LNCAP (cell line): Measurements from ENCODE around the gene DPH3.

Source experiments
- TF ChIP-seq, protein P1 (sequence below): fragments of 450-650 bp; IDR thresholded peaks from 2 replicates; pipeline ENCODE4 v1.5.1; 2017; ENCODE audit warnings: mild to moderate bottlenecking

Gene DPH3

GRCh38 chr3:16288664-16289063 lies 23.9 kb upstream of the DPH3 start:
- TF ChIP-seq, protein P1, sequence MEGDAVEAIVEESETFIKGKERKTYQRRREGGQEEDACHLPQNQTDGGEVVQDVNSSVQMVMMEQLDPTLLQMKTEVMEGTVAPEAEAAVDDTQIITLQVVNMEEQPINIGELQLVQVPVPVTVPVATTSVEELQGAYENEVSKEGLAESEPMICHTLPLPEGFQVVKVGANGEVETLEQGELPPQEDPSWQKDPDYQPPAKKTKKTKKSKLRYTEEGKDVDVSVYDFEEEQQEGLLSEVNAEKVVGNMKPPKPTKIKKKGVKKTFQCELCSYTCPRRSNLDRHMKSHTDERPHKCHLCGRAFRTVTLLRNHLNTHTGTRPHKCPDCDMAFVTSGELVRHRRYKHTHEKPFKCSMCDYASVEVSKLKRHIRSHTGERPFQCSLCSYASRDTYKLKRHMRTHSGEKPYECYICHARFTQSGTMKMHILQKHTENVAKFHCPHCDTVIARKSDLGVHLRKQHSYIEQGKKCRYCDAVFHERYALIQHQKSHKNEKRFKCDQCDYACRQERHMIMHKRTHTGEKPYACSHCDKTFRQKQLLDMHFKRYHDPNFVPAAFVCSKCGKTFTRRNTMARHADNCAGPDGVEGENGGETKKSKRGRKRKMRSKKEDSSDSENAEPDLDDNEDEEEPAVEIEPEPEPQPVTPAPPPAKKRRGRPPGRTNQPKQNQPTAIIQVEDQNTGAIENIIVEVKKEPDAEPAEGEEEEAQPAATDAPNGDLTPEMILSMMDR = no peak

DNA sequence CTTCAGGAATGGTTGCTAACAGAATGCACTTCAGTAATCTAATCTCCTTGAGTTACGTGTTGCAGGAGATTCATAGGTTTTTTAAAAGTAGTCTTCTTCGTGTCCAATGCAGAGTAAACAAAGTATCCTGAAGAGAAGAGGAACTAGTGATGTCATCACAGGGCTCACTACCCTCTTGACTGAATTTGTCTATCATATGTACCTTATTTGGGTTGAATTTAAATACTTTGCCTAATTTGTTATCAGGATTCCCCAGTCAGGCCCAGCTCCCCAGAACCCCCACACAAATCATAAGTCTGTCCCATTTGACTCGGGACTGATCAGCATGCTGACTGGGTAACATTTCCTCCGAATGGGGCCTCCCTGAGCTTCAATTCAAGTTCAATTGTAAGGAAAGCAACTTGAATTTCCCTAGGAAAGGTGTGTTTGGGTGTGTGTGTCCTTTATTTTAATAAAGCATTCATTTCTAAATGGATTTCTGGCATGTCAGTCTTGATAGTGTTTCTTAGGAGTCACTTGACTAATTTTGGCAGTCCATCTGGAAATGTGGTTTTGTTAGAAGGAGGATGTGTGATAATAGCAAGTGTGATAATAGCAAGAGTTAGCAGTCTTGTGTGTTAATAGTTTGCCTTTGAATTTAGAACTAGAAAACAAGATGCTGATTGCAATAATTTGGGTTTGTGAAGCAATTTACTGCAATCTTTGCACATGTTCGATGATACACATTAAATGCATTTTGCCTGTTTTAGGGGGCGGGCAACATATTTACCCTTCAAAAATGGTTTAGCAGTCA lies 22.2 kb upstream of the DPH3 start:
- TF ChIP-seq, protein P1 = no peak

DNA sequence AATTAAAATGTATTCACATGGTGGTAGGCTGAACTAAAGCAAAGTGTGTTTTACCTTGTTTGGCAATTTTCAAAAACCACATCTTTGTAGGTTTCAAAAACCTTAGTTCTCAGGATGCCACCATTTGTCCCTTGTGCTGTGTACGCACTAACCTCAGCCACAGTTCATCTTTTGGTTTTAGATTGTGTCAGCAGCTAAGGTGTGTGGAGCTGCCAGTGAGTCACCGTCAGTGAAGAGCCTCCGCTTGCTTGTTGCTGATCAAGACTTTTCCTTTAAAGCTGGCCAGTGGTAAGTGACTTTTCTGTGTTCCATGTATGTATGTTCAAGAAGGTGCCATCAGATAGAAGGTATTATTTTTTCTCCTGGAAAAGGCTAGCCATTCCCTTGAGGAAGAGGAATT lies 21.4 kb upstream of the DPH3 start:
- TF ChIP-seq, protein P1 = no peak

- TF ChIP-seq, protein P1 = no peak
Observed at GRCh38 chr3:16284633-16285032, 19.9 kb upstream of the DPH3 start.

- TF ChIP-seq, protein P1 = no peak
Observed at GRCh38 chr3:16280671-16281070, 15.9 kb upstream of the DPH3 start.

DNA sequence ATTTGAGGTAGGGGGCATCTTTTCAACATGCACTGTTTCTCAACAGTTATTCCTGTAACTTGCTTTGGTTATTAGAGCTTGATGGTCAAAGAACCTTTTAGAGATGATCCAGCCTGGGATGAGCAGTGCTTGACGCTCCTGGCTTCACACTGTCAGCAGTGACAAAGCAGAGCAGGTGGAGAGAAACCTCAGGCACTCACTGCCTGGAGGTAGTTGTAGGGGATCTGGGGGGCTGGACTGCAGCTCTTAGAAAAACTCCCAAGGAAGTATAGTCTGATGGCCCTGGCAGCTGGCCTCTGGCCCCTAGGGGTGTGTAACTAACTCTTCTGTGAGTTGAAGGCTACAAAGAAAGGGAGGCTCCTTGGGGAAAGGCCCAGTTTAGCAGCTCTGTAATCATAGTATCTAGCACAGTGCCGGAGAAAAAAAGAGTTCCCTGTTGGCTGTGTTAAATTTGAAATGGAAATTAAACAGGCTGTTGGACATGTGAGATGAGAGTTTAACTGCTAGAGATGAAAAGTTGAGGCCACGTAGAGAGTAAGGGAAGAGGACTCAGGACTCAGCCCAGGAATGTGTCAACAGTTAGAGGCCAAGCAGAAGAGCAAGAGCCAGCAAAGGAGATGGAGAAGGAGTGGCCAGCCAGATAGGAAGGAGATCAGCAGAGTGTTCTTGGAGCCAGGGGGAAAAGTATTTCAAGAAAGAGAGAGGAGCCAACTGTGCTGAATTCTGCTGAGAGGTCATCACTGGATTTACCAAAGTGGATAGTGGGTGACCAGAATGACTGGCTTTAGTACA lies 14.5 kb upstream of the DPH3 start:
- TF ChIP-seq, protein P1 = no peak

GRCh38 chr3:16277471-16277870 lies 12.7 kb upstream of the DPH3 start:
- TF ChIP-seq, protein P1 = no peak
